ENCODE data around the gene PPARD. TPM values are rescaled to one million over a fixed set of nuclear protein-coding genes. Genes with fewer than 3 reads are reported as not detected.

PPARD gene
- total RNA-seq, 4 donors from 2014 or later, result 17.0 to 42.8 (median 28.2) TPM

- no peak for DNase-seq
- peak overlapping the region in 1 of 4 donors; percentile 14 for H3K4me3 ChIP-seq
- TF ChIP-seq POLR2A (IDR thresholded peaks at IDR 0.05) (no peak), CTCF (IDR thresholded peaks at IDR 0.05) (peak in 1 of 6 experiments; percentile 21)
- H3K9me3 ChIP-seq, result no peaks in the 10 kb centered on the region
- peak overlapping the region; percentile 80 to 89 (median 86) for H3K27ac ChIP-seq
- intact Hi-C loops (cut with DNase I), result no loop called here
- H3K4me1 ChIP-seq, result peaks cover 20 to 50% (median 22%) of the 10 kb centered on the region in 3 donors
- H3K27me3 ChIP-seq, result no peaks in the 10 kb centered on the region
- WGBS, 2 donors, result 34 to 47% methylated on average over 7 of the region's 7 CpGs
- H3K36me3 ChIP-seq, result no peaks in the 10 kb centered on the region
Measured at GRCh38 chr6:35391240-35391968, 49.0 kb downstream of the PPARD start.

GRCh38 chr6:35392111-35392702 is 49.8 kb downstream of the PPARD start:
- no peak for TF ChIP-seq POLR2A (IDR thresholded peaks at IDR 0.05)
- peak in 1 of 6 experiments; percentile 10 for TF ChIP-seq CTCF (IDR thresholded peaks at IDR 0.05)
- WGBS, 2 donors, result 22 to 36% methylated on average over 7 to 10 of the region's 12 CpGs
- no peaks in the 10 kb centered on the region for H3K27me3 ChIP-seq
- peaks cover 0 to 1% (median 0%) of the 10 kb centered on the region in 3 donors for H3K36me3 ChIP-seq
- peak overlapping the region; percentile 80 to 89 (median 86) for H3K27ac ChIP-seq
- intact Hi-C loops (cut with DNase I), result no loop called here
- no peaks in the 10 kb centered on the region for H3K9me3 ChIP-seq
- DNase-seq, result no peak
- H3K4me1 ChIP-seq, result peaks cover 20 to 58% (median 22%) of the 10 kb centered on the region in 3 donors
- peak overlapping the region; percentile 10 to 50 (median 38) for H3K4me3 ChIP-seq

- intact Hi-C loops (cut with DNase I), result no loop called here
- TF ChIP-seq POLR2A (IDR thresholded peaks at IDR 0.05) (no peak), CTCF (IDR thresholded peaks at IDR 0.05) (no peak)
- Histone ChIP-seq H3K4me1 (peaks cover 20 to 58% (median 22%) of the 10 kb centered on the region in 3 donors), H3K36me3 (peaks cover 0 to 9% (median 0%) of the 10 kb centered on the region in 3 donors), H3K27me3 (no peaks in the 10 kb centered on the region), H3K4me3 (peak overlapping the region; percentile 10 to 50 (median 38)), H3K27ac (peak overlapping the region; percentile 80 to 89 (median 86)), H3K9me3 (no peaks in the 10 kb centered on the region)
- DNase-seq, result no peak
- WGBS, 2 donors, result 28 to 50% methylated on average over 3 to 4 of the region's 6 CpGs
Measured at GRCh38 chr6:35392773-35393672, 50.7 kb downstream of the PPARD start.

- TF ChIP-seq POLR2A (IDR thresholded peaks at IDR 0.05) (no peak), CTCF (IDR thresholded peaks at IDR 0.05) (no peak)
- peaks cover 11 to 63% (median 15%) of the 10 kb centered on the region in 3 donors for H3K4me1 ChIP-seq
- 56% methylated on average over 4 to 5 of the region's 5 CpGs for WGBS, 2 donors
- H3K36me3 ChIP-seq, result peaks cover 0 to 16% (median 0%) of the 10 kb centered on the region in 3 donors
- intact Hi-C loops (cut with DNase I), result no loop called here
- no peaks in the 10 kb centered on the region for H3K27me3 ChIP-seq
- peak overlapping the region in 1 of 4 donors; percentile 17 for H3K27ac ChIP-seq
- no peak for DNase-seq
- H3K4me3 ChIP-seq, result no peak overlapping the region
- no peaks in the 10 kb centered on the region for H3K9me3 ChIP-seq
Measured at GRCh38 chr6:35396991-35397390, 54.6 kb downstream of the PPARD start.
